K562 (cell line): ENCODE results near the gene GLE1. TPM values are rescaled to one million over a fixed set of nuclear protein-coding genes. Genes with fewer than 3 reads are reported as not detected.

Source experiments
- ATAC-seq: fragments of 200-7000 bp; cut with Tn5 transposase; 3 replicates; pipeline ENCODE4 v1.9.1; 2020; ENCODE audit warnings: moderate library complexity
- BruUV-seq: library from RNA; stranded (reverse); fragments of 400-500 nt; replicated peaks from 2 replicates; lab custom pipeline; 2021; lab: Mats Ljungman, UMichigan
- CTCF ChIA-PET: fragments of 300-600 bp; formaldehyde crosslinking; extraction: SDS; loops from one replicate; lab custom pipeline; 2021; ENCODE audit warnings: low intra/inter-chr PET ratio; lab: Yijun Ruan, JAX
- POLR2A ChIA-PET: fragments of 300-600, 350-650 bp; sonication (Branson Sonifier 250); formaldehyde crosslinking; extraction: SDS; loops from one replicate; lab custom pipeline; 2021; ENCODE audit warnings: antibody characterized with exemption, inconsistent platforms; lab: Yijun Ruan, JAX
- DNase-seq, 4 experiments: peaks; one replicate each; pipeline versions ENCODE4 v3.0.0 to v3.0.0-alpha.2; 2011 to 2018; ENCODE audit warnings: low spot score in 3 of 4, mixed read lengths in 3 of 4; ENCODE audit errors: extremely low read depth in 1 of 4
- FAIRE-seq: peaks from 2 replicates; lab custom pipeline; 2011; peaks lifted over from hg19 to GRCh38; lab: Jason Lieb, UNC
- H2AFZ ChIP-seq: 2 replicates; pipeline ENCODE4 v1.6.0; 2011; ENCODE audit warnings: low read depth, low read length, control low read depth, inconsistent platforms
- H3K27ac ChIP-seq: fragments of 200-600 bp; 3 replicates; pipeline ENCODE4 v1.8.0; 2011; ENCODE audit warnings: low read depth, mild to moderate bottlenecking, control low read depth, inconsistent platforms, low read length, moderate library complexity, mixed read lengths; ENCODE audit errors: extremely low read depth
- H3K27me3 ChIP-seq, 2 experiments: fragments of 300-600 bp in 1 of 2; 2 replicates in 1 of 2; 3 replicates in 1 of 2; pipeline versions ENCODE4 v1.6.0 to v1.8.0; 2011; ENCODE audit warnings: inconsistent platforms in 2 of 2, low read length in 2 of 2, mild to moderate bottlenecking in 1 of 2, mixed read lengths in 1 of 2, moderate library complexity in 1 of 2; ENCODE audit not compliant: control insufficient read depth in 2 of 2, insufficient read depth in 2 of 2
- H3K36me3 ChIP-seq: fragments of 300-600 bp; 3 replicates; pipeline ENCODE4 v1.8.0; 2011; ENCODE audit warnings: mild to moderate bottlenecking, low read length, inconsistent platforms; ENCODE audit not compliant: control insufficient read depth, insufficient read depth
- H3K4me1 ChIP-seq, 2 experiments: fragments of 200-600 bp in 1 of 2; replicated peaks in 1 of 2; 2 replicates in 1 of 2; 3 replicates in 1 of 2; pipeline versions ENCODE4 v1.5.1 to v1.8.0; 2011; ENCODE audit warnings: inconsistent platforms in 2 of 2, low read length in 2 of 2, mild to moderate bottlenecking in 1 of 2, mixed read lengths in 1 of 2, moderate library complexity in 1 of 2; ENCODE audit not compliant: control insufficient read depth in 2 of 2, insufficient read depth in 2 of 2
- H3K4me2 ChIP-seq: 2 replicates; pipeline ENCODE4 v1.6.1; 2011; ENCODE audit warnings: low read length, control low read depth, inconsistent platforms, mixed read lengths; ENCODE audit not compliant: insufficient read depth
- H3K4me3 ChIP-seq: fragments of 200-600 bp; sonication (generic), shearing (Covaris generic); 2 replicates; pipeline ENCODE4 v1.5.1; 2016; ENCODE audit warnings: control low read depth, inconsistent platforms
- H3K79me2 ChIP-seq: fragments of 200-600 bp; 3 replicates; pipeline ENCODE4 v1.8.0; 2011; ENCODE audit warnings: low read length, inconsistent platforms; ENCODE audit not compliant: control insufficient read depth, insufficient read depth
- H3K9ac ChIP-seq, 2 experiments: 2 replicates each; pipeline versions ENCODE4 v1.6.0 to v1.6.1; 2011; ENCODE audit warnings: low read depth in 2 of 2, low read length in 2 of 2, control low read depth in 1 of 2, inconsistent platforms in 1 of 2, mild to moderate bottlenecking in 1 of 2, mixed read lengths in 1 of 2; ENCODE audit not compliant: insufficient read depth in 1 of 2
- H3K9me1 ChIP-seq: one replicate; pipeline ENCODE4 v1.6.0; 2011; ENCODE audit warnings: inconsistent platforms, mild to moderate bottlenecking, low read length, moderate library complexity; ENCODE audit not compliant: control insufficient read depth, insufficient read depth
- H3K9me3 ChIP-seq: replicated peaks from 2 replicates; pipeline ENCODE4 v1.5.1; 2011; ENCODE audit warnings: low read depth, low read length, inconsistent platforms; ENCODE audit not compliant: control insufficient read depth, insufficient read depth
- H4K20me1 ChIP-seq: replicated peaks from 2 replicates; pipeline ENCODE4 v1.6.1; 2011; ENCODE audit warnings: low read length, inconsistent platforms, mixed read lengths; ENCODE audit not compliant: control insufficient read depth, insufficient read depth
- BCOR ChIP-seq: fragments of 450-650 bp; IDR thresholded peaks from 2 replicates; pipeline ENCODE4 v1.6.1; 2016
- E2F6 ChIP-seq, 2 experiments: IDR thresholded peaks; 2 replicates each; pipeline ENCODE4 v1.6.1; 2011; ENCODE audit warnings: borderline replicate concordance in 1 of 2, control low read depth in 1 of 2, low read depth in 1 of 2, low read length in 1 of 2, mild to moderate bottlenecking in 1 of 2, mixed read lengths in 1 of 2, moderate library complexity in 1 of 2; ENCODE audit not compliant: insufficient read depth in 1 of 2, insufficient read length in 1 of 2, poor library complexity in 1 of 2, severe bottlenecking in 1 of 2; ENCODE audit errors: extremely low read depth in 1 of 2
- ILK ChIP-seq: fragments of 450-650 bp; IDR thresholded peaks from 2 replicates; pipeline ENCODE4 v1.6.1; 2016; ENCODE audit warnings: missing genetic modification characterization, low read depth, mild to moderate bottlenecking, missing compliant biosample characterization, moderate library complexity, borderline replicate concordance
- PCBP2 ChIP-seq: fragments of 200-400 bp; formaldehyde crosslinking; IDR thresholded peaks from 2 replicates; pipeline ENCODE4 v1.6.1; 2018; ENCODE audit warnings: low read length, low read depth, mild to moderate bottlenecking, moderate library complexity; ENCODE audit not compliant: poor library complexity, severe bottlenecking
- PRDM10 ChIP-seq: fragments of 450-650 bp; IDR thresholded peaks from 2 replicates; pipeline ENCODE4 v1.6.1; 2018; ENCODE audit not compliant: partially characterized antibody
- RBM14 ChIP-seq: fragments of 200-400 bp; formaldehyde crosslinking; IDR thresholded peaks from 2 replicates; pipeline ENCODE4 v1.6.1; 2018; ENCODE audit warnings: low read depth, mild to moderate bottlenecking, low read length, moderate library complexity, borderline replicate concordance; ENCODE audit not compliant: insufficient read depth
- SMAD3 ChIP-seq: fragments of 450-650 bp; formaldehyde crosslinking; conservative IDR thresholded peaks from 2 replicates; pipeline ENCODE4 v1.4.0; 2020; ENCODE audit warnings: mild to moderate bottlenecking
- ZNF146 ChIP-seq: IDR thresholded peaks from one replicate; pipeline ENCODE4 v1.6.1; 2018; ENCODE audit warnings: missing compliant biosample characterization; ENCODE audit not compliant: unreplicated experiment
- ZNF24 ChIP-seq: fragments of 450-650 bp; IDR thresholded peaks from 2 replicates; pipeline ENCODE4 v1.6.1; 2016
- ZNF398 ChIP-seq: fragments of 250-450 bp; sonication (Bioruptor Pico); IDR thresholded peaks from 2 replicates; pipeline ENCODE4 v1.8.0; 2021; ENCODE audit warnings: moderate library complexity, mild to moderate bottlenecking, inconsistent platforms
- ZNF41 ChIP-seq: fragments of 250-450 bp; sonication (Bioruptor Pico); conservative IDR thresholded peaks from 2 replicates; pipeline ENCODE4 v1.4.0; 2020; ENCODE audit warnings: mild to moderate bottlenecking
- ZNF77 ChIP-seq: fragments of 250-450 bp; sonication (Bioruptor Pico); IDR thresholded peaks from 2 replicates; pipeline ENCODE4 v1.5.0; 2020
- WGBS: fragments of 100-300 bp; shearing (Covaris generic); methylation state at CpG from one replicate; pipeline ENCODE4 v1.1.6; 2016; ENCODE audit warnings: low coverage, mixed read lengths; ENCODE audit not compliant: insufficient coverage; ENCODE audit errors: missing lambda C conversion rate; 5-methylcytosine and 5-hydroxymethylcytosine counted together
- in situ Hi-C: fragments of 300-500 bp; cut with MboI; formaldehyde crosslinking; loops from 4 replicates; pipeline ENCODE4 v1.15.0; 2018; ENCODE audit warnings: inconsistent platforms, mixed read lengths
- intact Hi-C: fragments of 100-400 bp; cut with micrococcal nuclease; formaldehyde crosslinking; loops from 2 replicates; pipeline ENCODE4 v1.14.2; 2022
- polyA plus RNA-seq, 8 experiments: library from polyadenylated mRNA; depleted of rRNA in 4 of 8; stranded (reverse) in 5 of 8; unstranded in 3 of 8; fragments of >200 nt; fragmentation: Nextera tagmentation in 2 of 8; fragmentation: Illumina TruSeq in 1 of 8; extraction: Ambion mirVana in 2 of 8; extraction: Trizol in 1 of 8; gene quantifications; 2 replicates each; pipeline versions ENCODE4 v1.2.1 to v1.2.3, GENCODE V29; 2011 to 2014; ENCODE audit warnings: inconsistent platforms in 1 of 8, missing spikeins in 1 of 8
- total RNA-seq, 7 experiments: library from RNA; depleted of rRNA in 6 of 7; stranded (reverse); fragments of >200 nt in 6 of 7; fragmentation: Illumina TruSeq in 2 of 7; extraction: Trizol in 2 of 7; gene quantifications; 2 replicates each; pipeline versions ENCODE4 v1.2.1 to v1.2.3, GENCODE V29; 2011 to 2021; ENCODE audit warnings: low replicate concordance in 1 of 7

The GLE1 gene
- total and polyA plus RNA-seq, 9 of the 15 experiments (the other 6 are each of a cell fraction or from before 2014, with no cell fraction given) = 15.9 to 44.8 (median 37.6) TPM

GRCh38 chr9:128552153-128552743 lies 47.7 kb downstream of the GLE1 start, which contains the start of gene SPTAN1 (continued):
- TF ChIP-seq PCBP2 (peak; percentile 57), ZNF146 (no peak), ZNF77 (no peak), ZNF24 (no peak), BCOR (no peak)

- WGBS = 2% methylated on average over 16 of the region's 59 CpGs
- ChIA-PET CTCF (no interaction called here), POLR2A (interaction anchor here (0.6 to 3.6 kb wide), 8 partner anchors 9 to 67 kb away, joined by 3 to 27 read pairs (median 4); partner anchors contain the start of gene GLE1)
- peak overlapping the region; percentile 60 for H3K4me3 ChIP-seq
- intact Hi-C loops = loop anchor here (5.0 to 10.0 kb wide), 3 partner anchors 51 to 188 kb away; partner anchors contain the start of gene GLE1
- no peaks in the 10 kb centered on the region for H3K36me3 ChIP-seq
- peak overlapping the region; percentile 72 for H3K4me2 ChIP-seq
- H2AFZ ChIP-seq = peak overlapping the region; percentile 90
- H3K9me3 ChIP-seq = no peaks in the 10 kb centered on the region
- in situ Hi-C loops = no loop called here
- peaks cover 4 to 9% of the 10 kb centered on the region in 2 experiments; a peak in 2 of 5 replicates for H3K27me3 ChIP-seq
- H3K27ac ChIP-seq = peak overlapping the region; percentile 48; the same call in 1 of the 3 replicates
- FAIRE-seq (no peak), DNase-seq (peak; percentile 52 to 80 (median 68)), ATAC-seq (peak; percentile 44)
- no TSS peak for BruUV-seq
- no peaks in the 10 kb centered on the region for H3K9me1 ChIP-seq
- H3K79me2 ChIP-seq = no peaks in the 10 kb centered on the region
- peak overlapping the region; percentile 46 to 89; a peak in 3 of 4 replicates for H3K9ac ChIP-seq
- H4K20me1 ChIP-seq = peaks cover under 1% of the 10 kb centered on the region; the same call in 1 of the 2 replicates
- peaks cover 20% of the 10 kb centered on the region in 2 experiments for H3K4me1 ChIP-seq
- no peak for TF ChIP-seq ZNF41
- TF ChIP-seq ILK (tag) = no peak
- TF ChIP-seq SMAD3 (CRISPR knock-in tag) = no peak
- TF ChIP-seq RBM14 = 0 out of 2 replicates have a peak, but pooled peaks have one; percentile 27
- peak; percentile 22 for TF ChIP-seq PRDM10
- no peak for TF ChIP-seq ZNF398 (CRISPR knock-in tag)
- peak in 1 of 2 experiments; percentile 10 for TF ChIP-seq E2F6 (IDR thresholded peaks at IDR 0.05; ENCODE audit: borderline replicate concordance in 1 of 2, extremely low read depth in 1 of 2, insufficient read depth in 1 of 2, insufficient read length in 1 of 2, low read depth in 1 of 2, low read length in 1 of 2, poor library complexity in 1 of 2, severe bottlenecking in 1 of 2)
These were observed 48.4 kb downstream of the GLE1 start for GRCh38 chr9:128552744-128553440.
